H1 (cell line): Measurements from ENCODE around the gene C1S. TPM values are rescaled to one million over a fixed set of nuclear protein-coding genes. Genes with fewer than 3 reads are reported as not detected.

Source experiments
- SP4 ChIP-seq: IDR thresholded peaks from 2 replicates; pipeline ENCODE4 v1.6.1; 2012; ENCODE audit warnings: low read length, inconsistent platforms
- TBP ChIP-seq: IDR thresholded peaks from 2 replicates; pipeline ENCODE4 v1.6.1; 2011; ENCODE audit warnings: low read depth, low read length, improper control_type of control experiment
- TCF12 ChIP-seq: IDR thresholded peaks from 2 replicates; pipeline ENCODE4 v1.6.1; 2011; ENCODE audit warnings: low read depth, mild to moderate bottlenecking, low read length
- polyA plus RNA-seq, 7 experiments: library from polyadenylated mRNA; depleted of rRNA in 3 of 7; stranded (reverse) in 5 of 7; unstranded in 2 of 7; fragments of >200 nt in 5 of 7; fragments of 200-250 nt in 2 of 7; gene quantifications; 1 replicate in 5 of 7; 2 replicates in 1 of 7; 4 replicates in 1 of 7; pipeline versions ENCODE4 v1.2.1 to v1.2.3, GENCODE V29; 2011 to 2013; ENCODE audit warnings: missing spikeins in 2 of 7, mixed read lengths in 2 of 7
- total RNA-seq: library from RNA; stranded (reverse); fragmentation: NEBNext Ultra II Directional; extraction: Animal tissue kit (Norgen Biotek cat#: 25700); gene quantifications from 2 replicates; pipeline ENCODE4 v1.2.1, GENCODE V29; 2021
- TF ChIP-seq, protein P1 (sequence below): fragments of 300-600 bp; sonication (generic); IDR thresholded peaks from 2 replicates; pipeline ENCODE4 v1.7.1; 2012; ENCODE audit warnings: low read length, moderate library complexity, mild to moderate bottlenecking, inconsistent platforms; ENCODE audit not compliant: insufficient replicate concordance
- TF ChIP-seq, protein P2 (sequence below): IDR thresholded peaks from 2 replicates; pipeline ENCODE4 v1.6.1; 2012; ENCODE audit warnings: inconsistent platforms
- TF ChIP-seq, protein P3 (sequence below): IDR thresholded peaks from 2 replicates; pipeline ENCODE4 v1.6.1; 2011; ENCODE audit warnings: low read depth, mild to moderate bottlenecking, low read length; ENCODE audit not compliant: insufficient read depth

Gene C1S
- total and polyA plus RNA-seq, 2 of the 8 experiments (the other 6 are each of a cell fraction or from before 2014, with no cell fraction given): 4.4 to 7.3 TPM

DNA sequence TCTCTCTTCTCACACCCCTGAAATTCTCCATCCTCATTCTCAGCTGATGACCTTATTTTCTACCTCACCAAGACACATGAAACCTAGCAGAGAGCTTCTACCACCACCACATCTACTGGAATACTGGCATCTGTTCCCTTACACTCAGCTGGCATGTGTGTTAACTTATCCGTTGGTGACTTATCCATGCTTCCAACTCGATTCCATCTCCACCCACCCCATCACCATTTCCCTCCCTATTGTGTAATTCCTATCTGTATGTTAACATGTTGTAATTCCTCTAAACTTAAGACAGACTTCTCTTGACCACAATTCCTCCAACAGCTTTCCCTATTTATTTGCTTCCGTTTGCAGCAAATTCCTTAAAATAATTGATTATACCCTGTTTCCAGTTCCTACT is 15.4 kb downstream of the C1S start (continued):
- TF ChIP-seq, protein P1, sequence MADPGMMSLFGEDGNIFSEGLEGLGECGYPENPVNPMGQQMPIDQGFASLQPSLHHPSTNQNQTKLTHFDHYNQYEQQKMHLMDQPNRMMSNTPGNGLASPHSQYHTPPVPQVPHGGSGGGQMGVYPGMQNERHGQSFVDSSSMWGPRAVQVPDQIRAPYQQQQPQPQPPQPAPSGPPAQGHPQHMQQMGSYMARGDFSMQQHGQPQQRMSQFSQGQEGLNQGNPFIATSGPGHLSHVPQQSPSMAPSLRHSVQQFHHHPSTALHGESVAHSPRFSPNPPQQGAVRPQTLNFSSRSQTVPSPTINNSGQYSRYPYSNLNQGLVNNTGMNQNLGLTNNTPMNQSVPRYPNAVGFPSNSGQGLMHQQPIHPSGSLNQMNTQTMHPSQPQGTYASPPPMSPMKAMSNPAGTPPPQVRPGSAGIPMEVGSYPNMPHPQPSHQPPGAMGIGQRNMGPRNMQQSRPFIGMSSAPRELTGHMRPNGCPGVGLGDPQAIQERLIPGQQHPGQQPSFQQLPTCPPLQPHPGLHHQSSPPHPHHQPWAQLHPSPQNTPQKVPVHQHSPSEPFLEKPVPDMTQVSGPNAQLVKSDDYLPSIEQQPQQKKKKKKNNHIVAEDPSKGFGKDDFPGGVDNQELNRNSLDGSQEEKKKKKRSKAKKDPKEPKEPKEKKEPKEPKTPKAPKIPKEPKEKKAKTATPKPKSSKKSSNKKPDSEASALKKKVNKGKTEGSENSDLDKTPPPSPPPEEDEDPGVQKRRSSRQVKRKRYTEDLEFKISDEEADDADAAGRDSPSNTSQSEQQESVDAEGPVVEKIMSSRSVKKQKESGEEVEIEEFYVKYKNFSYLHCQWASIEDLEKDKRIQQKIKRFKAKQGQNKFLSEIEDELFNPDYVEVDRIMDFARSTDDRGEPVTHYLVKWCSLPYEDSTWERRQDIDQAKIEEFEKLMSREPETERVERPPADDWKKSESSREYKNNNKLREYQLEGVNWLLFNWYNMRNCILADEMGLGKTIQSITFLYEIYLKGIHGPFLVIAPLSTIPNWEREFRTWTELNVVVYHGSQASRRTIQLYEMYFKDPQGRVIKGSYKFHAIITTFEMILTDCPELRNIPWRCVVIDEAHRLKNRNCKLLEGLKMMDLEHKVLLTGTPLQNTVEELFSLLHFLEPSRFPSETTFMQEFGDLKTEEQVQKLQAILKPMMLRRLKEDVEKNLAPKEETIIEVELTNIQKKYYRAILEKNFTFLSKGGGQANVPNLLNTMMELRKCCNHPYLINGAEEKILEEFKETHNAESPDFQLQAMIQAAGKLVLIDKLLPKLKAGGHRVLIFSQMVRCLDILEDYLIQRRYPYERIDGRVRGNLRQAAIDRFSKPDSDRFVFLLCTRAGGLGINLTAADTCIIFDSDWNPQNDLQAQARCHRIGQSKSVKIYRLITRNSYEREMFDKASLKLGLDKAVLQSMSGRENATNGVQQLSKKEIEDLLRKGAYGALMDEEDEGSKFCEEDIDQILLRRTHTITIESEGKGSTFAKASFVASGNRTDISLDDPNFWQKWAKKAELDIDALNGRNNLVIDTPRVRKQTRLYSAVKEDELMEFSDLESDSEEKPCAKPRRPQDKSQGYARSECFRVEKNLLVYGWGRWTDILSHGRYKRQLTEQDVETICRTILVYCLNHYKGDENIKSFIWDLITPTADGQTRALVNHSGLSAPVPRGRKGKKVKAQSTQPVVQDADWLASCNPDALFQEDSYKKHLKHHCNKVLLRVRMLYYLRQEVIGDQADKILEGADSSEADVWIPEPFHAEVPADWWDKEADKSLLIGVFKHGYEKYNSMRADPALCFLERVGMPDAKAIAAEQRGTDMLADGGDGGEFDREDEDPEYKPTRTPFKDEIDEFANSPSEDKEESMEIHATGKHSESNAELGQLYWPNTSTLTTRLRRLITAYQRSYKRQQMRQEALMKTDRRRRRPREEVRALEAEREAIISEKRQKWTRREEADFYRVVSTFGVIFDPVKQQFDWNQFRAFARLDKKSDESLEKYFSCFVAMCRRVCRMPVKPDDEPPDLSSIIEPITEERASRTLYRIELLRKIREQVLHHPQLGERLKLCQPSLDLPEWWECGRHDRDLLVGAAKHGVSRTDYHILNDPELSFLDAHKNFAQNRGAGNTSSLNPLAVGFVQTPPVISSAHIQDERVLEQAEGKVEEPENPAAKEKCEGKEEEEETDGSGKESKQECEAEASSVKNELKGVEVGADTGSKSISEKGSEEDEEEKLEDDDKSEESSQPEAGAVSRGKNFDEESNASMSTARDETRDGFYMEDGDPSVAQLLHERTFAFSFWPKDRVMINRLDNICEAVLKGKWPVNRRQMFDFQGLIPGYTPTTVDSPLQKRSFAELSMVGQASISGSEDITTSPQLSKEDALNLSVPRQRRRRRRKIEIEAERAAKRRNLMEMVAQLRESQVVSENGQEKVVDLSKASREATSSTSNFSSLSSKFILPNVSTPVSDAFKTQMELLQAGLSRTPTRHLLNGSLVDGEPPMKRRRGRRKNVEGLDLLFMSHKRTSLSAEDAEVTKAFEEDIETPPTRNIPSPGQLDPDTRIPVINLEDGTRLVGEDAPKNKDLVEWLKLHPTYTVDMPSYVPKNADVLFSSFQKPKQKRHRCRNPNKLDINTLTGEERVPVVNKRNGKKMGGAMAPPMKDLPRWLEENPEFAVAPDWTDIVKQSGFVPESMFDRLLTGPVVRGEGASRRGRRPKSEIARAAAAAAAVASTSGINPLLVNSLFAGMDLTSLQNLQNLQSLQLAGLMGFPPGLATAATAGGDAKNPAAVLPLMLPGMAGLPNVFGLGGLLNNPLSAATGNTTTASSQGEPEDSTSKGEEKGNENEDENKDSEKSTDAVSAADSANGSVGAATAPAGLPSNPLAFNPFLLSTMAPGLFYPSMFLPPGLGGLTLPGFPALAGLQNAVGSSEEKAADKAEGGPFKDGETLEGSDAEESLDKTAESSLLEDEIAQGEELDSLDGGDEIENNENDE: no peak
- TF ChIP-seq SP4 (no peak), TCF12 (no peak), TBP (no peak)
- TF ChIP-seq, protein P2, sequence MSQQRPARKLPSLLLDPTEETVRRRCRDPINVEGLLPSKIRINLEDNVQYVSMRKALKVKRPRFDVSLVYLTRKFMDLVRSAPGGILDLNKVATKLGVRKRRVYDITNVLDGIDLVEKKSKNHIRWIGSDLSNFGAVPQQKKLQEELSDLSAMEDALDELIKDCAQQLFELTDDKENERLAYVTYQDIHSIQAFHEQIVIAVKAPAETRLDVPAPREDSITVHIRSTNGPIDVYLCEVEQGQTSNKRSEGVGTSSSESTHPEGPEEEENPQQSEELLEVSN: no peak
- TF ChIP-seq, protein P3, sequence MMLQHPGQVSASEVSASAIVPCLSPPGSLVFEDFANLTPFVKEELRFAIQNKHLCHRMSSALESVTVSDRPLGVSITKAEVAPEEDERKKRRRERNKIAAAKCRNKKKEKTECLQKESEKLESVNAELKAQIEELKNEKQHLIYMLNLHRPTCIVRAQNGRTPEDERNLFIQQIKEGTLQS: no peak
- TF ChIP-seq, all 59 proteins: peak for 0
